ENCODE data around the gene GATB.

GRCh38 chr4:151689211-151689991 lies 71.4 kb downstream of the GATB start:
- no peak for TF ChIP-seq POLR2A (IDR thresholded peaks at IDR 0.05)
- TF ChIP-seq, protein P1, sequence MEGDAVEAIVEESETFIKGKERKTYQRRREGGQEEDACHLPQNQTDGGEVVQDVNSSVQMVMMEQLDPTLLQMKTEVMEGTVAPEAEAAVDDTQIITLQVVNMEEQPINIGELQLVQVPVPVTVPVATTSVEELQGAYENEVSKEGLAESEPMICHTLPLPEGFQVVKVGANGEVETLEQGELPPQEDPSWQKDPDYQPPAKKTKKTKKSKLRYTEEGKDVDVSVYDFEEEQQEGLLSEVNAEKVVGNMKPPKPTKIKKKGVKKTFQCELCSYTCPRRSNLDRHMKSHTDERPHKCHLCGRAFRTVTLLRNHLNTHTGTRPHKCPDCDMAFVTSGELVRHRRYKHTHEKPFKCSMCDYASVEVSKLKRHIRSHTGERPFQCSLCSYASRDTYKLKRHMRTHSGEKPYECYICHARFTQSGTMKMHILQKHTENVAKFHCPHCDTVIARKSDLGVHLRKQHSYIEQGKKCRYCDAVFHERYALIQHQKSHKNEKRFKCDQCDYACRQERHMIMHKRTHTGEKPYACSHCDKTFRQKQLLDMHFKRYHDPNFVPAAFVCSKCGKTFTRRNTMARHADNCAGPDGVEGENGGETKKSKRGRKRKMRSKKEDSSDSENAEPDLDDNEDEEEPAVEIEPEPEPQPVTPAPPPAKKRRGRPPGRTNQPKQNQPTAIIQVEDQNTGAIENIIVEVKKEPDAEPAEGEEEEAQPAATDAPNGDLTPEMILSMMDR (IDR thresholded peaks at IDR 0.05), result no peak

Measured in heart left ventricle (tissue), 13 donors.